ENCODE results near the gene MOB1B.

DNA sequence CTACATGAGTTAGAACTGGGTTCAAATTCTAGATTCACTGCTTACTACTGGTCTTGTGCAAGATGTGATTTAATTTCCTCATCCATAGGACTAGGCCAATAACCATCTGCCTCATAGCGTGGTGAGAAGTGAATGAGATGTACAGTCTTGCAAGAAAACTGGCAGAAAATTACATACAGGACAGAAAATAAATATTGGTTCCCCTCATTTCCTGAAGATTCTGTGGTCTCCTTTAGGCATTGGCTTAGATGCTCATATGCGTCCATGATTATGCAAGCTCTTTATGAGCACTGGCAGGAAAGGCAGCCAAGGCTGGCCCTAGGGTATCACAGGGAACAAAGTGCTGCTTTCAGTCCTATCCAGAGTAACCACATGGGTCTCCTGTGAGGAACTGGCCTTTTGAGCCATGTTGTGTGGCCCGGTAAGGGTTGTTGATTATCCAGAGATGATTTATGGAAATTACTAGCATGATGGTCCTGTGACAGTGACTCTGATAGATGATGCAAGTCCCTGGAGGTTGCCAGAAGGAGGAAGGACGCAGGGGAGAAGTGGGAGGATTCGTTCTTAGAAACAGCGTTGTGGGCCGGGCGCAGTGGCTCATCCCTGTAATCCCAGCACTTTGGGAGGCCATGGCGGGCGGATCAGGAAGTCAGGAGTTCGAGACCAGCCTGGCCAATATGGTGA, 9.9 kb upstream of the MOB1B start:
- TF ChIP-seq ARHGAP35 (CRISPR knock-in tag; IDR thresholded peaks at IDR 0.05; ENCODE audit: borderline replicate concordance) = no peak
- TF ChIP-seq PCBP2 (optimal IDR thresholded peaks at IDR 0.05; ENCODE audit: low read depth, low read length, poor library complexity, severe bottlenecking) = no peak
- TF ChIP-seq, protein P1, sequence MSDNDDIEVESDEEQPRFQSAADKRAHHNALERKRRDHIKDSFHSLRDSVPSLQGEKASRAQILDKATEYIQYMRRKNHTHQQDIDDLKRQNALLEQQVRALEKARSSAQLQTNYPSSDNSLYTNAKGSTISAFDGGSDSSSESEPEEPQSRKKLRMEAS (IDR thresholded peaks at IDR 0.05) = no peak
- TF ChIP-seq, protein P2, sequence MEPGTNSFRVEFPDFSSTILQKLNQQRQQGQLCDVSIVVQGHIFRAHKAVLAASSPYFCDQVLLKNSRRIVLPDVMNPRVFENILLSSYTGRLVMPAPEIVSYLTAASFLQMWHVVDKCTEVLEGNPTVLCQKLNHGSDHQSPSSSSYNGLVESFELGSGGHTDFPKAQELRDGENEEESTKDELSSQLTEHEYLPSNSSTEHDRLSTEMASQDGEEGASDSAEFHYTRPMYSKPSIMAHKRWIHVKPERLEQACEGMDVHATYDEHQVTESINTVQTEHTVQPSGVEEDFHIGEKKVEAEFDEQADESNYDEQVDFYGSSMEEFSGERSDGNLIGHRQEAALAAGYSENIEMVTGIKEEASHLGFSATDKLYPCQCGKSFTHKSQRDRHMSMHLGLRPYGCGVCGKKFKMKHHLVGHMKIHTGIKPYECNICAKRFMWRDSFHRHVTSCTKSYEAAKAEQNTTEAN (CRISPR knock-in tag; conservative IDR thresholded peaks at IDR 0.05) = no peak
- TF ChIP-seq, protein P3, sequence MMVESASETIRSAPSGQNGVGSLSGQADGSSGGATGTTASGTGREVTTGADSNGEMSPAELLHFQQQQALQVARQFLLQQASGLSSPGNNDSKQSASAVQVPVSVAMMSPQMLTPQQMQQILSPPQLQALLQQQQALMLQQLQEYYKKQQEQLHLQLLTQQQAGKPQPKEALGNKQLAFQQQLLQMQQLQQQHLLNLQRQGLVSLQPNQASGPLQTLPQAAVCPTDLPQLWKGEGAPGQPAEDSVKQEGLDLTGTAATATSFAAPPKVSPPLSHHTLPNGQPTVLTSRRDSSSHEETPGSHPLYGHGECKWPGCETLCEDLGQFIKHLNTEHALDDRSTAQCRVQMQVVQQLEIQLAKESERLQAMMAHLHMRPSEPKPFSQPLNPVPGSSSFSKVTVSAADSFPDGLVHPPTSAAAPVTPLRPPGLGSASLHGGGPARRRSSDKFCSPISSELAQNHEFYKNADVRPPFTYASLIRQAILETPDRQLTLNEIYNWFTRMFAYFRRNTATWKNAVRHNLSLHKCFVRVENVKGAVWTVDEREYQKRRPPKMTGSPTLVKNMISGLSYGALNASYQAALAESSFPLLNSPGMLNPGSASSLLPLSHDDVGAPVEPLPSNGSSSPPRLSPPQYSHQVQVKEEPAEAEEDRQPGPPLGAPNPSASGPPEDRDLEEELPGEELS (CRISPR knock-in tag; IDR thresholded peaks at IDR 0.05) = no peak
- TF ChIP-seq MBNL3 (CRISPR knock-in tag; conservative IDR thresholded peaks at IDR 0.05) = no peak
- TF ChIP-seq, protein P4, sequence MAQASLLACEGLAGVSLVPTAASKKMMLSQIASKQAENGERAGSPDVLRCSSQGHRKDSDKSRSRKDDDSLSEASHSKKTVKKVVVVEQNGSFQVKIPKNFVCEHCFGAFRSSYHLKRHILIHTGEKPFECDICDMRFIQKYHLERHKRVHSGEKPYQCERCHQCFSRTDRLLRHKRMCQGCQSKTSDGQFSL (CRISPR knock-in tag; IDR thresholded peaks at IDR 0.05) = no peak
- no peak for TF ChIP-seq U2AF1 (optimal IDR thresholded peaks at IDR 0.05; ENCODE audit: low read depth, low read length)
- no peak for TF ChIP-seq ASH2L (IDR thresholded peaks at IDR 0.05; ENCODE audit: insufficient read length, low read depth, low read length)
- no peak for TF ChIP-seq KLF6 (CRISPR knock-in tag; IDR thresholded peaks at IDR 0.05)
